GM12892 (cell line): Measurements from ENCODE around the gene ZNF70.
A peak's percentile ranks its signal among the peaks of the same experiment; 100 is the strongest.

Experiments used
- DNase-seq: peaks from one replicate; pipeline ENCODE4 v3.0.0; 2011; ENCODE audit not compliant: insufficient read length
- FAIRE-seq: peaks from 2 replicates; lab custom pipeline; 2011; peaks lifted over from hg19 to GRCh38; lab: Jason Lieb, UNC
- POLR2A ChIP-seq: IDR thresholded peaks from 2 replicates; pipeline ENCODE4 v1.6.1; 2011; ENCODE audit warnings: low read depth, low read length, control low read depth
- POLR2AphosphoS5 ChIP-seq: IDR thresholded peaks from 2 replicates; pipeline ENCODE4 v1.6.1; 2011; ENCODE audit warnings: low read depth, low read length, control low read depth
- TAF1 ChIP-seq: IDR thresholded peaks from 2 replicates; pipeline ENCODE4 v1.6.1; 2011; ENCODE audit warnings: low read depth, mild to moderate bottlenecking, control low read depth, low read length, borderline replicate concordance

Gene ZNF70

DNA sequence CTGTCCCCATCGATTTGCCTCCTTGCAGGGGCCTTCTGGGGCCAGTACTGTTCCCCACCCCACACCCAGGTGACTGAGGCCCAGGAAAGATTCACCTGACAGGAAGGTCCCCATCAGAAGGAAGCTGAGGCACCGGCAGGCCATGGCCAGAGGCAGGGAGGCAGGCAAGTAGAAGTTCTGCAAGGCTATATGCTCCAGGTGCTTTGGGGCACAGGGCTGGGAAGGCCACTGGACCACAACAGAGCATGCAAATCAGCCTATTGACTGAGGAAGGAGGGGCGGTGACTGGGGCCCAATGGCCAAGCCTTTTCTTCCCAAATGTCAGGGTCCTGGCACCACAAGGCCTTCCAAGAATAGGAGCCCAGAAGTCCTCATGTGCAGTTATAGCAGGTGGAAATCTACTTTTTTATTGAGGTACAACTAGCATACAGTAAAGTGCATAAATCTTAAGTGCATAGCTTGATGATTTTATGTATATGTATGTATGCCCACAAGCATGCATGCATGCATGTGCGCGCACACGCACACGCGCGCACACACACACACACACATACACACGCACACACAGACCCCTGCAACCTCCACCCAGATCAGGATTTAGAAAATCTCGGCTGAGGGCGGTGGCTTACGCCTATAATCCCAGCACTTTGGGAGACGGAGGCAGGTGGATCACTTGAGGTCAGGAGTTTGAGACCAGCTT, 3.5 kb upstream of the ZNF70 start, which contains the start of gene VPREB3:
Gene VPREB3 (minus strand): TSS at position 206 of the 700 bp plus-strand sequence. CDS start 62 bp downstream, at position 144.
- TF ChIP-seq POLR2AphosphoS5 (no peak), POLR2A (no peak), TAF1 (no peak)
- peak; percentile 64 for FAIRE-seq
- DNase-seq = no peak

DNA sequence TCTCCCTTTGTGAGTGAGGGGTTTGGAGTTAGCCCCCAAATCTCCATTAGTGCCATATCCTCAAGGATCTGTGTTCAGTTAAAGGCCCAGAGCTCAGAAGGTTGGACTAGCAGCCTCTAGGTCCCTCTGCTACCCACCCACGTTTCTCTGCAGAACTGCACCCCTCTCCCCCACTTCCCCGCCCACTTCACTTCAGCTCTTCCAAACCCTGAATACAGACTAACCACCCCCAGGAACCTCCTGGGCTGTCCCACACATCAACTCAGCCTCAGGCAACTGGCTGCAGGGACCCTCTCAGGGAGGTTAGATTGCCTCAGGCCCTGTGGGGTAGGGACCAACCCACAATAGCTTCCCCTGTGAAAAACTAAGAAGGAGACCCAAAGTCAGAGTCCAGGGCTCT, 2.5 kb upstream of the ZNF70 start:
- FAIRE-seq (peak; percentile 84), DNase-seq (no peak)
- TF ChIP-seq POLR2AphosphoS5 = no peak
- no peak for TF ChIP-seq TAF1
- no peak for TF ChIP-seq POLR2A

DNA sequence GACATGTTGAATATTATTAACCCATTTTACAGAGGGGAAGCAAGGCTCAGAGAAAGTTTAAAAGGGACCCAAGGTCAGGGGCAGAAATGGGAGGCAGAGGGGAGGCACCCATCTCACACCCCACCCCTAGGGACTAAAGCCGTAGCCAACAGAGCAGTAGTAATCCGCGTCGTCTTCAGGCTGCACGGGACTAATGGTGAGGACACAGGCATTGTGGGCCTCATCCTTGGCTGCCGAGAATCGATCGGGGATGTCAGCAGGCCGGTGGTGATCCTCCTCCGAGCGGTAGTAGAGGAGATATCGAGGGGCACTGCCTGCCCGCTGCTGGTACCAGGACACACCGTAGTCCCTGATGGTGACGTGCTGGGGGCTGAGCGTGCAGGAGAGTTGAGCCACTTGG, 1.8 kb upstream of the ZNF70 start:
- no peak for FAIRE-seq

DNA sequence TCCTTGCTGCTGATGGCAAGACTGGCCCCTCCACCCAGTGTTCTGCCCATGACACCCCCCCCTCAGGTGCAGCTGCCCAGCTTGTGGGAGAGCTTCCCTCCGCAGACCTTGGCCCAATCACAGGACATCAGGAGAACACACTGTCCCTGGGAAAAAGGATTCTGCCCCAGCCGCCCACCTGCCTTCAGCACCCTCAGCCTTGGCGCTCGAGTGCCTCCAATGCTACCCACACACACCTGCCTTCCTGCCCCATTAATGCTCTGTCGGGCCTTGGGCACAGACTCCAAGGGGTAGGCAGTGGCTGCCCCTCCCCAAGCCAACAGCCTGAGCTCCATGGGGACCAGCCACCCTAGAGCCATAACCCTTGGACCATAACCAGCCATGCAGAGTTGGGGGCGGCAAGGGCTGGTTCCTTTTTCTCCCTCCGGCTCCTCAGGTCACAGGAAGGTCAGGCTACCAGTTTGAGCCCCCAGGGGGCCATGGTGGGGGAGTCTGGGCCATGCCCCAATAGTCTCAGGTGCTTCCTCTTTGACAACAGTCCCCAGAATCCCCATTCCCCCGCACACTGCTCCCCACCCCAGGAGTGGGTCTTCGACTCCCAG, 1.3 kb upstream of the ZNF70 start:
- FAIRE-seq = peak; percentile 95
- DNase-seq = peak; percentile 54
- TF ChIP-seq POLR2A (no peak), TAF1 (no peak), POLR2AphosphoS5 (no peak)

More for the DNA sequence above, 1.8 kb upstream of the ZNF70 start:
- TF ChIP-seq POLR2A (no peak), TAF1 (no peak), POLR2AphosphoS5 (no peak)
- no peak for DNase-seq

DNA sequence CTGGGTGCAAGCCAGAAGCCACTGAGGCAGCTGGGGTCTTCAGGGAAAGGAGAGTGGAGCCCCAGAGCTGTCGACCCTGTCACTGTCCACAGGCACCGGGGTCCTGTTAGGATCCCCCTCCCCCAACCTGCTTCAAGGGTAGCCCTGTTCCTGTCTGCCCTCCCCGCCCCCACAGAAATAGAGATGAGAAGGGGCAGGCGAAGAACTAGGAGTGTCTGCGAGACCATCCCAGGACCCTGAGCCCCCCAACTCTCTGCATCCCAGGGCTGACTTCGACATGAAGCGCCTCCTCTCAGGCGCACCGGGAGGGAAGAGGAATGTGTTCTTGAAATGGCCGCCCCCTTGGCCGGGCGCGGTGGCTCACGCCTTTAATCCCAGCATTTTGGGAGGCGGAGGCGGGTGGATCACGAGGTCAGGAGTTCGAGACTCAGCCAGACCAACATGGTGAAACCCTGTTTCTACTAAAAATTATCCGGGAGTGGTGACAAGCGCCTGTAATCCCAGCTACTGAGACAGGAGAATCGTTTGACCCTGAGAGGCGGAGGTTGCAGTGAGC, 607 bp upstream of the ZNF70 start:
- DNase-seq (peak; percentile 48), FAIRE-seq (no peak)
- TF ChIP-seq POLR2A = no peak
- TF ChIP-seq TAF1 = no peak
- no peak for TF ChIP-seq POLR2AphosphoS5

DNA sequence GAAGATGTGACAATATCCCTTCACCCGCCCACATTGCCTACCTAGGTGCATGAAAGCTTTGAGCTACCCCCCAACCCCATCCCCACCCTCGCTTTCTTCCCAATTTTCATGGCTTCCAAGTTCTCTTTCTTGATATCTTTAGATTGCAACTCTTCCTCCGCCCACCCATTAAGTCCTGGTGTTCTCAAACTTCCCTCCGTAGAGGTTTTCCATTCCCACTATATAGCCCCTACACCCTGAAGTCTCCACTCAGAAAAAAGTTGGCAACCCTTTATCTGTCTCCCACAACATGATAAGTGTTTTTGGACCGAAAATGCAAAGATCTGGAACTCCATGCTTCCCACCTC, 572 bp downstream of the ZNF70 start:
- no peak for DNase-seq
- TF ChIP-seq POLR2A (no peak), TAF1 (no peak), POLR2AphosphoS5 (no peak)
- no peak for FAIRE-seq

DNA sequence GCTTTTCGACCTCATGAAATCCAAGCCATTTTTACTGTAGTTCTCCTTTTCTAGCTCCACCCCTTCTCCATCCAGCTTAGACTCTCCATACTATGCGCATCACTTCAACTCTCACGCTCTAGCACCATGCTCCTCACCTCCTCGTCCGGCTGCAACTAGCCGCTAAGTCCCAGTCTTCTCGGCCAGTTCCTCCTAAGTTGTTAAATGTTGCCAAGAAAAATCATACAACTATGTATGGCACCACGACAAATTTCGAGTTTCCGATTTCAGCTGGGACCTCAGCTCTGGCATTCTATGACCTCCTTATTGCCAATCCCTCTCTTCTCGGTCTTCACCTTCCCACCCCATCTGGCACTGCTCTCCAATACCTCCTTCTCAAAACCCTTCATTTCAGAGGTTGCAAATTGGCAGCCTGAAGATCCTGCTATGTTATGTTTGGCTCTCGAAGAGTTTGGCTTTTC, 1.0 kb downstream of the ZNF70 start:
- TF ChIP-seq POLR2AphosphoS5 = no peak
- no peak for TF ChIP-seq POLR2A
- TF ChIP-seq TAF1 = no peak
- DNase-seq (no peak), FAIRE-seq (peak; percentile 56)

DNA sequence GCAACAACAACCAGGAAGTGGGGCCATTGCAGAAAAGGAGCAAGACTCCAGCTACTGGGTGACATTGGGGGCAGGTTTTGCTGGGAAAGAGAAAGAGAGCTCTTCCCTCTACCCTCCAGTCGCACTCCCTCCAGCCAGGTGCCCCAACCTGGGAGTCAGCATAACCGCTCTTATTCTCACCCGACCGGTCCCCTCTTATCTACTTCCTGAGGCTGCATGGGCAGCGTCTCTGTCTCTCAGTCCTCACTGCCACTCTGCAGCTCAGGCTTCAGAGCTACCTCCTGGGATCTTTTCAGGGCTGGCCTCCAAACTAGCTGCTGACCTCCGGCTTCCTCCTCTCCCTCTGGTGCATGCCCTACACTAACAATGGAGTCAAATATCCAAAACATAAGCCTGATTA, 5.1 kb downstream of the ZNF70 start:
- DNase-seq = no peak
- FAIRE-seq = no peak

DNA sequence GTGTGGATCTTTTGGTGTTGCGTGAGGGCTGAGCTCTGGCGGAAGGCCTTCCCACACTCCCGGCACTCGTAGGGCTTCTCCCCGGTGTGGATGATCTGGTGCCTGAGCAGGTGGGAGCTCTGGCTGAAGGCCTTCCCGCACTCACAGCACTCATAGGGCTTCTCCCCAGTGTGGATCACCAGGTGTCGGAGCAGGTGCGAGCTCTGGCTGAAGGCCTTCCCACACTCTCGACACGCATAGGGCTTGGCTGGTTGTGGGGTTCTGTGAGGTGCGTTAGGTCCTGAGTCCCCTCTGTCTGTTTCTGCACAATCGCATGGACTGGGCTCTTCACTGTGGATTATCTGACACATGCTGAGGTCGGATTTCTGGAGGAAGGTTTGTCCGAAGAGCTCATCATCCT, 6.4 kb downstream of the ZNF70 start:
- FAIRE-seq = no peak

More for the DNA sequence above, 5.1 kb downstream of the ZNF70 start:
- TF ChIP-seq POLR2AphosphoS5 = no peak
- no peak for TF ChIP-seq TAF1
- no peak for TF ChIP-seq POLR2A

DNA sequence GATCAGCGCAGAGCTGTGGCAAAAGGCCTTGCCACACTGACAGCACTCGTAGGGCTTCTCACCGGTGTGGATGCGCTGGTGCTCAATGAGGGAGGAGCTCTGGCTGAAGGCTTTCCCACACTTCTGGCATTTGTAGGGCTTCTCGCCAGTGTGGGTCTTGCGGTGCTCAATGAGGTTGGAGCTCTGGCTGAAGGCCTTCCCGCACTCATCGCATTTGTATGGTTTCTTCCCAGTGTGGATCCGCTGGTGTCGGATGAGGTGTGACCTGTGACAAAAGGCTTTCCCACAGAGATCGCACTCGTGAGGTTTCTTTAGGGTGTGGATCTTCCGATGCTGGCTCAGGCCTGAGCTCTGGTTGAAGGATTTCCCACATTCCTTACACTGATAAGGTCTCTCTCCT, 6.9 kb downstream of the ZNF70 start:
- no peak for DNase-seq
- no peak for TF ChIP-seq POLR2AphosphoS5
- TF ChIP-seq TAF1 = no peak
- TF ChIP-seq POLR2A = no peak
- no peak for FAIRE-seq

More for the DNA sequence above, 6.4 kb downstream of the ZNF70 start:
- TF ChIP-seq POLR2A = no peak
- TF ChIP-seq POLR2AphosphoS5 = no peak
- no peak for TF ChIP-seq TAF1
- no peak for DNase-seq

DNA sequence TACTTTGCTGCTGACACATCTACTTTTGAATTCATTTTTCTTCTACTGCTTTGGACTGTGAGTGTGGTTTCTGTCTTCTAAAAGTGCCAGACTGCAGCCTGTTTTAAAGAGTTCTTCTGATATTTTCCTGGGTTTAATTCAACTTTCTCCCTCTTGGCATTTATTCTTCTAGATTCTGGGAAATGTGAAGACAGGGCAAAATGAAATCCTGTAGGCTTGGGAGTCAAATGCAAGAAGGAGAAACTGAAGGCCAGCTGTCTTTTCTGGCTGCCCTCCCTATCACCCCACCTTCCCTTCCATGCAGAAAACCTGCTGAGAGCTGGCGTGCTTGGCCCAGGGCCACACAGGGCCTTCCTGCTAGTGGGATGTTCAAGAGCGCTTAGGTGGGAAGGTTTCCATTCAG, 7.6 kb downstream of the ZNF70 start:
- no peak for FAIRE-seq
- no peak for TF ChIP-seq TAF1
- no peak for TF ChIP-seq POLR2AphosphoS5
- no peak for TF ChIP-seq POLR2A
- DNase-seq = no peak
